DOHH2 (cell line): ENCODE data around the gene STPG1.
"Not testable (repeated sequence)": the region's sequence is repeated elsewhere in the genome, so short reads cannot be mapped to it uniquely, and the experiment has no call there.

Experiments
- H3F3A ChIP-seq: fragments of 200-600 bp; sonication (generic), shearing (Covaris generic); 2 replicates; pipeline ENCODE4 v1.6.0; 2016; ENCODE audit warnings: antibody characterized with exemption, mild to moderate bottlenecking; ENCODE audit not compliant: control insufficient read depth, insufficient read depth
- H3K27ac ChIP-seq: fragments of 200-600 bp; sonication (generic); 2 replicates; pipeline ENCODE4 v1.5.1; 2014; ENCODE audit warnings: low read depth, mild to moderate bottlenecking, low read length, moderate library complexity
- H3K27me3 ChIP-seq: fragments of 200-600 bp; sonication (generic); 2 replicates; pipeline ENCODE4 v1.6.1; 2014; ENCODE audit warnings: mild to moderate bottlenecking, low read length, mixed read lengths; ENCODE audit not compliant: control insufficient read depth
- H3K36me3 ChIP-seq: fragments of 200-600 bp; sonication (generic); 2 replicates; pipeline ENCODE4 v1.6.1; 2014; ENCODE audit warnings: mild to moderate bottlenecking, low read length, moderate library complexity, mixed read lengths; ENCODE audit not compliant: control insufficient read depth
- H3K4me1 ChIP-seq: fragments of 200-600 bp; sonication (generic); 2 replicates; pipeline ENCODE4 v1.6.1; 2014; ENCODE audit warnings: mild to moderate bottlenecking, low read length, mixed read lengths; ENCODE audit not compliant: control insufficient read depth
- H3K4me2 ChIP-seq: fragments of 200-600 bp; sonication (generic); 2 replicates; pipeline ENCODE4 v1.6.0; 2014; ENCODE audit warnings: mild to moderate bottlenecking, low read length, moderate library complexity
- H3K4me3 ChIP-seq: fragments of 200-600 bp; sonication (generic); 2 replicates; pipeline ENCODE4 v1.5.1; 2014; ENCODE audit warnings: mild to moderate bottlenecking, low read length, mixed read lengths
- H3K79me2 ChIP-seq: fragments of 200-600 bp; sonication (generic); 2 replicates; pipeline ENCODE4 v1.6.1; 2014; ENCODE audit warnings: mild to moderate bottlenecking, low read length, mixed read lengths; ENCODE audit not compliant: control insufficient read depth
- H3K9me2 ChIP-seq: fragments of 200-600 bp; sonication (generic); replicated peaks from 2 replicates; pipeline ENCODE4 v1.6.1; 2014; ENCODE audit warnings: mild to moderate bottlenecking, low read length, mixed read lengths; ENCODE audit not compliant: control insufficient read depth
- H3K9me3 ChIP-seq: fragments of 200-600 bp; sonication (generic); 2 replicates; pipeline ENCODE4 v1.6.1; 2014; ENCODE audit warnings: antibody characterized with exemption, low read length, mixed read lengths; ENCODE audit not compliant: control insufficient read depth, insufficient read depth
- H4K20me1 ChIP-seq: fragments of 200-600 bp; sonication (generic); 2 replicates; pipeline ENCODE4 v1.6.0; 2014; ENCODE audit warnings: low read depth, mild to moderate bottlenecking, antibody characterized with exemption, low read length, moderate library complexity; ENCODE audit not compliant: control insufficient read depth, insufficient read depth
- EZH2phosphoT487 ChIP-seq: fragments of 200-600 bp; sonication (generic); IDR thresholded peaks from 2 replicates; pipeline ENCODE4 v1.6.1; 2017; ENCODE audit warnings: borderline replicate concordance, mild to moderate bottlenecking, antibody characterized with exemption, low read length, moderate library complexity, mixed read lengths
- TF ChIP-seq, protein P1 (sequence below): fragments of 200-600 bp; sonication (generic); IDR thresholded peaks from one replicate; pipeline ENCODE4 v1.5.1; 2014; ENCODE audit warnings: antibody characterized with exemption, mild to moderate bottlenecking, low read depth, low read length; ENCODE audit not compliant: poor library complexity, severe bottlenecking

The STPG1 gene, protein sequence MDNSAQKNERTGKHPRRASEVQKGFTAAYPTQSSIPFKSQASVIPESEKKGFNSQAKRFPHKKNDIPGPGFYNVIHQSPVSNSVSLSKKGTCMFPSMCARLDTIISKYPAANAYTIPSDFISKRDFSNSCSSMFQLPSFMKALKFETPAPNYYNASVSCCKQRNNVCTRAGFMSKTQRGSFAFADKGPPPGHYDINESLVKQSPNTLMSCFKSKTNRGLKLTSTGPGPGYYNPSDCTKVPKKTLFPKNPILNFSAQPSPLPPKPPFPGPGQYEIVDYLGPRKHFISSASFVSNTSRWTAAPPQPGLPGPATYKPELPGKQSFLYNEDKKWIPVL

DNA sequence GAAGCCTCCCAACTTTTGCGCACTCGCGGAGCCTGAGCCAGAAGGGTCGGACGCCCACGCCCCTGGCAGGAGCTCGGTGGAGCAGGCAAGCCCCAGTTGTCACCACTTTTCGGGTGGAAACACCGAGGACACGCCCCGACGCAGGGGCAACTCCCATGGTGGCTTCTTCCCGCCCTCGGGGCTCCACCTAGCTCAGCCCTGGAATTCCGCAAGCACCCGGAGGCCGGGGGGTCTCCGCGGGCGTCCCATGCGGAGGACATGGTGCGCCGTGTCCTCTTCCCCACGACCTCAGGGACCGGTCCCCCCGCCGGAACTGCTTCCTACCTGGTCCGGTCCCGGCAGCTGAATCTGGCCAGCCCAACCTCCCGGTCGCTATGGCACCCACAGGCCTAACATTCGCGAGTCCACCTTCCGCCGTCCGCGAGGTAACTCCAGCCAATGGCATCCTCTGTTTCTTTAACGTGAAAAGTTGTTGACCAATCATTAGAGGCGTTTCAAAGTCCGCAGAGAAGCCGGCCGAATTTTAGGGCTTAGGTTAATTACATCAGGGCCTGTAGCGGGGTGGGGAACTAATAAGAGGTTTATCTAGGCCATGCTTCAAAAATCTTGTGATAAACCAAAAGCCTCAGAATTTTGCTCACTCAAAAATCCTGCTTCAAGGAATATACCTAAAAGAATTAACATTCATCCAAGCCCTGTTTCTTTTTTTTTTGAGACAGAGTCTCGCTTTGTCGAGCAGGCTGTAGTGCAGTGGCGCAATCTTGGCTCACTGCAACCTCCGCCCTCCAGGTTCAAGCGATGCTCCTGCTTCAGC is at the start of gene STPG1:
Gene STPG1, minus strand, starts transcription at position 433 of the 814 bp plus-strand sequence. CDS start 12,394 bp downstream, outside the sequence.
- H3K4me1 ChIP-seq, result peaks cover 46% of the 10 kb centered on the region
- no peaks in the 10 kb centered on the region for H3K9me3 ChIP-seq

DNA sequence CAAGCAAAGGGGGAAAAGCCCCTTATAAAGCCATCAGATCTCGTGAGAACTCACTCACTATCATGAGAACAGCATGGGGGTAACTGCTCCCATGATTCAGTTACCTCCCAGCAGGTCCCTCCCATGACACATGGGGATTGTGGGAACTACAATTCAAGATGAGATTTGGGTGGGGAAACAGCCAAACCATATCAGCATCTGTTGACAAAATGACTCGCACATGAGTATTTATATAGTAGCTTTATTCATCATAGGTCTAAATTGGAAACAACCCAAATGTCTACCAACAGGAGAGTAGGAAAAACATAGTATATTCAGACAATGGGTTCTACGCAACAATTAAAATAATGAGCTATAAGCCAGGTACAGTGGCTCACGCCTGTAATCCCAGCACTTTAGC is 48.5 kb upstream of the STPG1 start:
- not testable (repeated sequence) for H3K27ac ChIP-seq, H3K4me3 ChIP-seq, H4K20me1 ChIP-seq, H3K79me2 ChIP-seq, H3F3A ChIP-seq, H3K9me3 ChIP-seq, H3K4me1 ChIP-seq, H3K4me2 ChIP-seq, H3K27me3 ChIP-seq, H3K9me2 ChIP-seq
- peaks cover 16% of the 10 kb centered on the region for H3K36me3 ChIP-seq

More for the DNA sequence above, at the start of gene STPG1:
- Histone ChIP-seq H3K9me2 (no peaks in the 10 kb centered on the region), H3K79me2 (peaks cover 48% of the 10 kb centered on the region), H4K20me1 (no peaks in the 10 kb centered on the region), H3K4me2 (peak within 1 kb of the TSS; percentile 91), H3F3A (peaks cover 5% of the 10 kb centered on the region), H3K27ac (no peak within 1 kb of the TSS), H3K27me3 (no peaks in the 10 kb centered on the region), H3K36me3 (peaks cover 7% of the 10 kb centered on the region), H3K4me3 (peak within 1 kb of the TSS; percentile 92)
- TF ChIP-seq, protein P1, sequence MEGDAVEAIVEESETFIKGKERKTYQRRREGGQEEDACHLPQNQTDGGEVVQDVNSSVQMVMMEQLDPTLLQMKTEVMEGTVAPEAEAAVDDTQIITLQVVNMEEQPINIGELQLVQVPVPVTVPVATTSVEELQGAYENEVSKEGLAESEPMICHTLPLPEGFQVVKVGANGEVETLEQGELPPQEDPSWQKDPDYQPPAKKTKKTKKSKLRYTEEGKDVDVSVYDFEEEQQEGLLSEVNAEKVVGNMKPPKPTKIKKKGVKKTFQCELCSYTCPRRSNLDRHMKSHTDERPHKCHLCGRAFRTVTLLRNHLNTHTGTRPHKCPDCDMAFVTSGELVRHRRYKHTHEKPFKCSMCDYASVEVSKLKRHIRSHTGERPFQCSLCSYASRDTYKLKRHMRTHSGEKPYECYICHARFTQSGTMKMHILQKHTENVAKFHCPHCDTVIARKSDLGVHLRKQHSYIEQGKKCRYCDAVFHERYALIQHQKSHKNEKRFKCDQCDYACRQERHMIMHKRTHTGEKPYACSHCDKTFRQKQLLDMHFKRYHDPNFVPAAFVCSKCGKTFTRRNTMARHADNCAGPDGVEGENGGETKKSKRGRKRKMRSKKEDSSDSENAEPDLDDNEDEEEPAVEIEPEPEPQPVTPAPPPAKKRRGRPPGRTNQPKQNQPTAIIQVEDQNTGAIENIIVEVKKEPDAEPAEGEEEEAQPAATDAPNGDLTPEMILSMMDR, result no peak
- no peak for TF ChIP-seq EZH2phosphoT487

DNA sequence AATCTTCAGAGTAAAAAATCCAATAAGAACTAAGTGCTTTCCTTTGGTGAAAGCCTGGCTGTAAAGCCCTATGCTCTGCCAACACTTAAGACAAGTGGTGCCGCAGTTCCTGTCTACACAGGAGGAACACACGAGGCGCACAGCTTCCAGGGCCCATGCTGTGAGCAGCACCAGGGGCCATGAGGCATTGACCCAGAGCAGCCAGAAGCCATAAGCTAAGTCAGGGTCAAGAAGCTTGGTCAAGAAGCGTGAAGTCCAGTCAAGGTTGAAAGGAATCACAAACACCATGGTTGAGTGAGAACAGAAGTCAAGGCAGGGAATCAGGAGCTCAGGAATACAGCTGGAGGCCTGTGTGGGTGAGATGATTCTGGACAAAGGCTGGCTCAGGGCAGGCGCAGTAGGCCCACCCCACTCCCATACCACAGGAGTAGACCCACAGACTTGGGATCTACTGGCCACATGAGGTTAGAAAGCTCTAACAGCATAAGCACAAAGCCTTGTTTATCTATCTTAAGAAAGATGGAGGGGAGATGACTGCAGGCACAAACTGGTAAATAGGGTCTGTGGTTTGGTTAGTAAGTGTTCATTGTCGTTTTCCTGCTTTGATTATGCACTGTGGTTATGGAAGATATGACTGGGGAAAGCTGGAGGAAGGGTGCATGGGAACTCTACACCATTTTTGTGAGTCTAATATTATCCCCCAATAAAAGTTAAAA is 46.1 kb upstream of the STPG1 start:
- no peaks in the 10 kb centered on the region for H3K27me3 ChIP-seq
- H3K36me3 ChIP-seq, result peaks cover 12% of the 10 kb centered on the region
- H3K4me2 ChIP-seq, result no peak overlapping the region
- H3K4me1 ChIP-seq, result 0 out of 2 replicates have a peak, but pooled peaks cover 3% of the 10 kb centered on the region
- no peaks in the 10 kb centered on the region for H3K79me2 ChIP-seq
- TF ChIP-seq, protein P1, result no peak
- TF ChIP-seq EZH2phosphoT487, result no peak
- no peaks in the 10 kb centered on the region for H3F3A ChIP-seq
- no peaks in the 10 kb centered on the region for H3K9me2 ChIP-seq
- H3K4me3 ChIP-seq, result no peak overlapping the region
- no peaks in the 10 kb centered on the region for H3K9me3 ChIP-seq
- no peak overlapping the region for H3K27ac ChIP-seq
- H4K20me1 ChIP-seq, result no peaks in the 10 kb centered on the region
